Astrocyte of the spinal cord (primary cell): Measurements from ENCODE around the gene AMELX.

Source experiments
- DNase-seq: peaks from one replicate; pipeline ENCODE4 v3.0.0; 2011; ENCODE audit warnings: low read depth, low spot score
- H3K4me3 ChIP-seq: 2 replicates; pipeline ENCODE4 v1.5.1; 2011; ENCODE audit warnings: low read depth, mild to moderate bottlenecking, low read length, moderate library complexity
- in situ Hi-C: cut with HindIII; loops from 2 replicates; pipeline ENCODE4 v1.10.0; 2017; ENCODE audit warnings: low sequenced_read_pairs
- TF ChIP-seq, protein P1 (sequence below): IDR thresholded peaks from 2 replicates; pipeline ENCODE4 v1.5.1; 2012; ENCODE audit warnings: low read depth, mild to moderate bottlenecking, low read length, inconsistent platforms

AMELX gene

DNA sequence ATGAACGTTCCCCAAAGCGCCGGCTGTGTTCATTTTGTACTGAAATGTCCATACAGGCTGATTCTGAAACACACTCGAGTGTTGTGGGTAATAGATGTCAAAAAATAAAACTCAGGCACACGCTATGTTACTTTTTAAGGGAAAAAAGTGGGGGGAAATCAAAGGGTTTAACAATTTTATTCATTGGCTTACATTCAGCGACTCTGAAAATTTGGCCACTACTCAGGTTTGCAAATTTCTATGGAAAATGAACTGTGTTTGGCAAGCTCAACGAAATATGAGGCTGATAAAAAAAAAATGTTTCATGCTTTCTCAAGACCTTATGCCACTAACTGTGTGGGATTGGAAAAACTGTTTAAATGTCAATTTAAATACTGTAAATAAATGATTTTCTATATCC, 18.5 kb downstream of the AMELX start:
- in situ Hi-C loops, result no loop called here
- TF ChIP-seq, protein P1, sequence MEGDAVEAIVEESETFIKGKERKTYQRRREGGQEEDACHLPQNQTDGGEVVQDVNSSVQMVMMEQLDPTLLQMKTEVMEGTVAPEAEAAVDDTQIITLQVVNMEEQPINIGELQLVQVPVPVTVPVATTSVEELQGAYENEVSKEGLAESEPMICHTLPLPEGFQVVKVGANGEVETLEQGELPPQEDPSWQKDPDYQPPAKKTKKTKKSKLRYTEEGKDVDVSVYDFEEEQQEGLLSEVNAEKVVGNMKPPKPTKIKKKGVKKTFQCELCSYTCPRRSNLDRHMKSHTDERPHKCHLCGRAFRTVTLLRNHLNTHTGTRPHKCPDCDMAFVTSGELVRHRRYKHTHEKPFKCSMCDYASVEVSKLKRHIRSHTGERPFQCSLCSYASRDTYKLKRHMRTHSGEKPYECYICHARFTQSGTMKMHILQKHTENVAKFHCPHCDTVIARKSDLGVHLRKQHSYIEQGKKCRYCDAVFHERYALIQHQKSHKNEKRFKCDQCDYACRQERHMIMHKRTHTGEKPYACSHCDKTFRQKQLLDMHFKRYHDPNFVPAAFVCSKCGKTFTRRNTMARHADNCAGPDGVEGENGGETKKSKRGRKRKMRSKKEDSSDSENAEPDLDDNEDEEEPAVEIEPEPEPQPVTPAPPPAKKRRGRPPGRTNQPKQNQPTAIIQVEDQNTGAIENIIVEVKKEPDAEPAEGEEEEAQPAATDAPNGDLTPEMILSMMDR, result no peak
- DNase-seq, result no peak
- no peak overlapping the region for H3K4me3 ChIP-seq

DNA sequence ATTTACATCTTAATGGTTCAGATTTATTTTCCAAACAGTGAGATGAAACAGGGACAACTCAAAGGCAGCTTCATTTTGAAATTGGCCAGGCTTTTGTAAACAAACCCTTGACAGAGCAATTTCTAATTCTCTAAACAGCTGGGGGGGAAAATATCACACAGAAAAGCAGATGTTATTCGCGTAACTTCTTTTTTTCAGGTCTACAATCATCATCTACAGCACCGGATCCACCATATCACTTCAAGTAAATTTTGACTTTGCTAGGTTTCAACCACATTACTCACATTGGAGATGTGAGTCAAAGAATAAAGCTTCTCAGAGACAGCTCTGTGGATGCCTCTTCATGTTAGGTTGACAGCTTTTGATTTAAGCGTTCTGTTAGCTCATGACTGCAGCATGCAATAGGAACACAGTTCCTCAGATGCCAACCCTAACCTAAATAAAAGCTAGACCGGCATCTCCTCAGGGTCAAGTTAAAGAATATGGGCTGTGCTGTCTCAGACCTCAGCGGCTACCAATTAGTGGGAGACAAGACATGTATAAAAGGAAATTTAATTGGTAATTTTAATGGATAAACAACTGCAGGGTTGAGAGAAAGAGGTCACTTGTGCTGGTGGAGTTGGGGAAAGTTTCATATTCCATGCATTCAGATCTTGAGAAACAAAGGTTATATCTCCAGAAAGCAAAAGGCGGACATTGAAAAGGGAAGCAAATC, 26.8 kb downstream of the AMELX start:
- no peak for DNase-seq
- in situ Hi-C loops, result no loop called here
- no peak overlapping the region for H3K4me3 ChIP-seq
- TF ChIP-seq, protein P1, result no peak

DNA sequence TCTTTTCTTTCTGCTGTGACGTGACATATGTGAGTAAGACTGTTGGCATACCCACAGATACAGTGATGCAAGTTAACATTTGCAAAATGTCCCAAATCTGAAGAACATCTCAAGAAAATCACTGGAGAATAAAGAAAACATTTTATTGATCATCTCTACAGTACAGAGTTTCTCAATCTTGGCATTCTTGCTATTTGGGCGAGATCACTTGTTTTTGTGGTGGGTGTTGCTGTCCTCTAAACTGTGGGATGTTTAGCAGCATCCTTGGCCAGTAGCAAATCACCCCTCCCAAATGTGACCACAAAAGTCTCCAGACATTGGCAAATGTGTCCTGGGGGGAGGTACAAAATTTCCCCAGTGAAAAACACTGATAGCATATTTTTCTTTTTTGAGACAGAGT, 28.8 kb downstream of the AMELX start:
- H3K4me3 ChIP-seq, result no peak overlapping the region
- no peak for DNase-seq
- TF ChIP-seq, protein P1, result no peak
- in situ Hi-C loops, result no loop called here

DNA sequence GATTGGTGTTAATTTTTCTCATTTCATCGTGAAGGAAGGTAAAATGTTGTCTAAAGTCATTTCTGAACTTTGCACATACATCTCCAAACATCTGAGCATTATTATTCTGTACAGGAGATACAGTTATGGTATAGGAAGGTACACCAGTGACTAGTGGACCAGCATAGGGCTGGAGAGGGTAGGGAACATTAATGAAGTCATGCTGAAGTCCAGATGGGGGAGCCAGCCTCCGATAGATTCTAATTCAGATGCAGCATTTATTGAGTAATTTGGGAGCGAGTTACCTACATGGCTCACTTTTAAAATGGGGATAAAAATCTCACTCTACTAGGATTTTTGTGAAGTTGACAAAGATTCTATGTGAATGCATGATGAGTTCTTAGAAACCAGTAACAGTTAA, 34.9 kb downstream of the AMELX start:
- TF ChIP-seq, protein P1, result no peak
- in situ Hi-C loops, result no loop called here
- no peak for DNase-seq
- H3K4me3 ChIP-seq, result no peak overlapping the region

DNA sequence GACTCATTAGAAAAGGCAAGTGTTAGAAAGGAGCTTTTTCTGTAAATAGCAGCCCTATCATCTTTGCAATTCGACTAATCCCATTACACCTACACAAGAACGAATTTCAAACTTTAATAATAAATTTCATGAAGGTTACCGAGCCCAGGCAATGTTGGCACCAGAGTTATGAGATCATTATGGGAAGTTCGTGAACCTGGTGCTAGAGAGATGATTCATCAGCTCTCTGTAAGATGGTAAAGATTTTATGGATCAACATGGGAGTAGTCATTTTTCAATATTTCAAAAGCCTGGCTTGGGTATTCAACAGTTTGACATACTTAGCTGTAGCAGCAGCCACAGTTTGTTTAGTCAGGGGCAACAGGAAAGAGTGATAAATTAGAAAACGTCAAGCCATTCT, 35.8 kb downstream of the AMELX start:
- H3K4me3 ChIP-seq, result no peak overlapping the region
- in situ Hi-C loops, result no loop called here
- TF ChIP-seq, protein P1, result no peak
- no peak for DNase-seq

DNA sequence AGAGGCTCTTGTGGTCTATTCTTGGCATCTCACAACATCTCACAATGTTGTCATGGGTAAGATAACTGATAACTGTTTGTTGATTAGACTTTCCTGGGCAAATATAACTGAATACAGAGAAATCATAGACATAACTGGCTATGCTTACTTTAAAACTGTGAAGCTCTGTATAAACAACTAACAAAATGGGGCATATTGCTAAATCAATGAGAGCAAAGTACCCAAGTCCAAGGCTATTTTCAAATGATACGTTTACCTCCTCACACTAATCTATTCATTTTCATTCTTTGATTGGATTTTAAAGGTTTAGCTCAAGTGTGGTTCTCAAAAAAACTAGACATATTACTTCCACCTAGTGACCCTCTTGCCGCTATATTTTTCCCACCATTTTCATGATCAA, 38.6 kb downstream of the AMELX start:
- no peak overlapping the region for H3K4me3 ChIP-seq
- in situ Hi-C loops, result no loop called here
- TF ChIP-seq, protein P1, result no peak
- DNase-seq, result no peak
